HG02610 (cell line): ENCODE data around the gene CRTC1.

Experiments used
- ATAC-seq: cut with Tn5 transposase; IDR thresholded peaks from one replicate; pipeline ENCODE4 v1.9.1; 2021; ENCODE audit warnings: mild to moderate bottlenecking, moderate library complexity; ENCODE audit not compliant: unreplicated experiment

The CRTC1 gene

GRCh38 chr19:18683109-18683957 lies at the start of gene CRTC1:
Gene CRTC1, plus strand, starts transcription at chr19:18683680. Its CDS starts 23 bp downstream, at chr19:18683703.
- ATAC-seq: peak; percentile 71

GRCh38 chr19:18634612-18635297 lies 48.7 kb upstream of the CRTC1 start:
- no peak for ATAC-seq

GRCh38 chr19:18635831-18636182 lies 47.7 kb upstream of the CRTC1 start:
- ATAC-seq: no peak

GRCh38 chr19:18636183-18636968 lies 47.1 kb upstream of the CRTC1 start:
- peak; percentile 93 for ATAC-seq

GRCh38 chr19:18636969-18637629 lies 46.4 kb upstream of the CRTC1 start, which contains the start of gene KLHL26:
Gene KLHL26, plus strand, starts transcription at chr19:18637028. Its CDS starts 27 bp downstream, at chr19:18637055.
- ATAC-seq: no peak

- no peak for ATAC-seq
Measured at GRCh38 chr19:18637673-18638630, 45.5 kb upstream of the CRTC1 start.

GRCh38 chr19:18639706-18640243 lies 43.7 kb upstream of the CRTC1 start:
- no peak for ATAC-seq

GRCh38 chr19:18644196-18645034 lies 39.1 kb upstream of the CRTC1 start:
- ATAC-seq: no peak

GRCh38 chr19:18645035-18645511 lies 38.4 kb upstream of the CRTC1 start:
- ATAC-seq: no peak

GRCh38 chr19:18646535-18647370 lies 36.7 kb upstream of the CRTC1 start:
- no peak for ATAC-seq

- ATAC-seq: no peak
Measured at GRCh38 chr19:18647371-18647767, 36.1 kb upstream of the CRTC1 start.

GRCh38 chr19:18647807-18648206 lies 35.7 kb upstream of the CRTC1 start:
- ATAC-seq: no peak

- ATAC-seq: no peak
Measured at GRCh38 chr19:18648973-18649315, 34.5 kb upstream of the CRTC1 start.

- ATAC-seq: no peak
Measured at GRCh38 chr19:18649371-18650020, 34.0 kb upstream of the CRTC1 start.

- no peak for ATAC-seq
Measured at GRCh38 chr19:18650021-18650390, 33.5 kb upstream of the CRTC1 start.

GRCh38 chr19:18650468-18651041 lies 32.9 kb upstream of the CRTC1 start:
- ATAC-seq: no peak

- ATAC-seq: no peak
Measured at GRCh38 chr19:18651300-18651699, 32.2 kb upstream of the CRTC1 start.
